Measurements from ENCODE around the gene RUSC1. TPM values are rescaled to one million over a fixed set of nuclear protein-coding genes. Genes with fewer than 3 reads are reported as not detected.

The RUSC1 gene
- total RNA-seq, 1 experiment from 2014 or later = 69.2 TPM

- H3K4me3 ChIP-seq (replicated peaks in 1 of 2; ENCODE audit: low read depth in 1 of 2, low read length in 2 of 2) = peak overlapping the region in 1 of 2 experiments; percentile 82; a peak in 3 of 4 replicates
- peak overlapping the region; percentile 96; the same call in 1 of the 2 replicates for H3K9ac ChIP-seq (ENCODE audit: low read length)
- DNase-seq (ENCODE audit: low read depth, low spot score) = no peak
- H3K27ac ChIP-seq (ENCODE audit: low read depth, low read length) = peak overlapping the region; percentile 88
- peaks cover 8 to 26% of the 10 kb centered on the region in 2 experiments; a peak in 3 of 4 replicates for H3K4me1 ChIP-seq (ENCODE audit: control insufficient read depth in 1 of 2, insufficient read depth in 2 of 2, low read length in 2 of 2)
- H3K9me2 ChIP-seq (ENCODE audit: insufficient read depth) = no peaks in the 10 kb centered on the region
- H4K20me1 ChIP-seq (ENCODE audit: insufficient read depth) = no peaks in the 10 kb centered on the region
- ATAC-seq = no peak
- peaks cover 36% of the 10 kb centered on the region for H3K79me2 ChIP-seq (ENCODE audit: insufficient read depth, low read length)
- no TSS peak for BruUV-seq (replicated peaks)
- no peak overlapping the region for H2AFZ ChIP-seq (ENCODE audit: low read depth, low read length, poor library complexity, severe bottlenecking)
- CTCF ChIA-PET = interaction anchor here (1.4 to 1.9 kb wide), 3 partner anchors 16 to 100 kb away, joined by 4 to 12 read pairs (median 7); no protein-coding TSS in a partner anchor
- no peak for TF ChIP-seq CEBPB (IDR thresholded peaks at IDR 0.05; ENCODE audit: low read depth)
- TF ChIP-seq CTCF (IDR thresholded peaks at IDR 0.05 in 2 of 3, conservative IDR thresholded peaks at IDR 0.05 in 1 of 3; ENCODE audit: borderline replicate concordance in 1 of 3, insufficient read depth in 1 of 3, low read depth in 2 of 3, low read length in 2 of 3) = peak; percentile 42 to 63 (median 47); a peak in 4 of 6 replicates
- intact Hi-C loops (cut with micrococcal nuclease) = loop anchor here (5.0 kb wide), 1 partner anchor 55 kb away; no protein-coding TSS in a partner anchor
- RAD21 ChIA-PET (ENCODE audit: low non-redundant PET in 1 of 2, low total read pairs in 2 of 2, uncharacterized antibody in 2 of 2, unreplicated experiment in 2 of 2) = interaction anchor here in 1 of 2 experiments (0.7 to 1.4 kb wide), 2 partner anchors 29 to 373 kb away, joined by 3 to 8 read pairs; no protein-coding TSS in a partner anchor
- H3K4me2 ChIP-seq (ENCODE audit: low read length) = peak overlapping the region; percentile 89
- POLR2A ChIA-PET = interaction anchor here (0.9 to 1.4 kb wide), 4 partner anchors 9 to 34 kb away, joined by 3 to 5 read pairs (median 4); partner anchors contain the start of genes CLK2 and HCN3
- H3K9me3 ChIP-seq (ENCODE audit: control insufficient read depth in 1 of 2, insufficient read depth in 1 of 2, low read depth in 1 of 2, low read length in 2 of 2) = no peaks in the 10 kb centered on the region
- H3K36me3 ChIP-seq (ENCODE audit: control insufficient read depth in 1 of 2, insufficient read depth in 2 of 2, low read length in 2 of 2) = peaks cover 0 to 7% of the 10 kb centered on the region in 2 experiments; a peak in 2 of 4 replicates
- no peaks in the 10 kb centered on the region for H3K27me3 ChIP-seq (ENCODE audit: insufficient read depth, low read length)
Observed at GRCh38 chr1:155307247-155307740, 13.4 kb upstream of the RUSC1 start.

Measured in HCT116 (cell line).